OCI-M2 (cell line): ENCODE results near the gene KRT27.
"Not testable (repeated sequence)": the region's sequence is repeated elsewhere in the genome, so short reads cannot be mapped to it uniquely, and the experiment has no call there.

Source experiments
- DNase-seq: peaks from one replicate; lab custom pipeline; 2025; ENCODE audit not compliant: unreplicated experiment; lab: John Stamatoyannopoulos, UW

KRT27 gene

DNA sequence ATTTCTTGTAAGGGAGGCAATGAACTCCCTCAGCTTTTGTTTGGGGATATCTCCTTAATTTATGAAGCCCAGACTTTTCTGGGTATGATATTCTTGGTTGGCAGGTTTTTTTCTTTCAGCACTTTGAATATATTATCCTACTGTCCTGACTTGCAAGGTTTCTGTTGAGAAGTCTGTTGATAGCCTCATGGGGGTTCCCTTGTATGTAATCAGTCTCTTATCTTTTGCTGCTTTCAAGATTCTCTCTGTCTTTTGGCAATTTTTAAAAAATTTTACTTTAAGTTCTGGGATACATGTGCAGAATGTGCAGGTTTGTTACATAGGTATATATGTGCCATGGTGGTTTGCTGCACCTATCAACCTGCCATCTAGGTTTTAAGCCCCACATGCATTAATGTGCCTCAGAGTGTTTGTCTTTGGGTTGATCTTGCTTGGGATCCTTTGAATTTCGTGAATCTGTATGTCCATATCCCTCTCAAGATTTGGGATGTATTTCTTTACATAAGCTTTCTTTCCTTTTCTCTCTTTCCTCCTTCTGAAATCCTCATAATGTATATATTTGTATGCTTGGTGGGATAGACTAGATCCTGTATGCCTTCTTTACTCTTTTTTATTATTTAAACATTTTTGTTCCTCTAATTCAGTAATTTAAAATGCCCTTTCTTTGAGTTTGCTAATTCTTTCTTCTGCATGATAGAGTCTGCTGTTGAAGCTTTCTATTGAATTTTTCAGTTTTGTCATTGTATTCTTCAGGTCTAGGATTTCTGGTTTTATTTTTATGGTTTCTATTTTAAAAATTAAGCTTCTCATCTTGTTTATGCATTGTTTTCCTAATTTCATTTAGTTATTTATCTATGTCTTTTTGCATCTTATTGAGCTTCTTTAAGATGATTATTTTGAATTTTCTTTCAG is 22.0 kb downstream of the KRT27 start:
- DNase-seq = no peak

DNA sequence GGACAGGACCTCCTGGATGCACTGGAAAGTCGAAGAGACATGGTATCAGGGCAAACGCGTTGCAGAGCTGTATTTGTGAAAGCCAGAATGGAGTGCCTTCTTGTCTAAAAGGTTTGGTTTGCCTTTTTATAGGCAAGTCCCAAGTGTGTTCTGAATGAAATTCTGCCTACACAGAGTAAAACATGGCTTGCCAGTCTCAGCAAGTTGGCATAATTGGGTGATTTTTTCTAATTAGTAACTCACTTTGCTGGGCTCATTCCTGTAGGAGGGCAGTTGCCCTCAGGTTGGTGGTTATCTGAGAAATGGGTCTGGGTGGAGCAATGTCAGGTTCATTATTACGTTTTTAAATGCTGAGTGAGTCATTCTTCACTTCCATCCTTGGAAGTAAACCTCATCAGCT is 27.1 kb downstream of the KRT27 start, which contains the start of gene KRT25:
TSS of gene KRT25 (minus strand) at position 101 of the 400 bp plus-strand sequence. CDS start at position 41, 60 bp downstream.
- DNase-seq = no peak

DNA sequence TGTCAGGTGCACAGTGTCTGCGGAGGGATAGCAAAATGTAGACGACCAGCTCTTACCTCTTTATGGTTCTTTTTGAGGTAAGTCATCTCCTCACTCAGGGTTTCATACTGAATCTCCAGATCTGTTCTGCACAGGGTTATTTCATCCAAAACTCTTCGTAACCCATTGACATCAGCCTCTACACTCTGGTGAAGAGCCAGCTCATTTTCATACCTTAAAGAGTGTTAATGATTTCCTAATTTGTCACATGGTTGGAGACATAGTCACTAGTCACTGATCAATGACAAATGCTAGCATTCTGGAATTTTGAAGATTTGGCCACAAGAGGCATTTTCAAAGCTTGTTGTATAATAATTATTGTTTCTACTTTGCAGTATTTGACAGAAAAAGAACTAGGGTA is 28.5 kb downstream of the KRT27 start:
- DNase-seq = no peak

DNA sequence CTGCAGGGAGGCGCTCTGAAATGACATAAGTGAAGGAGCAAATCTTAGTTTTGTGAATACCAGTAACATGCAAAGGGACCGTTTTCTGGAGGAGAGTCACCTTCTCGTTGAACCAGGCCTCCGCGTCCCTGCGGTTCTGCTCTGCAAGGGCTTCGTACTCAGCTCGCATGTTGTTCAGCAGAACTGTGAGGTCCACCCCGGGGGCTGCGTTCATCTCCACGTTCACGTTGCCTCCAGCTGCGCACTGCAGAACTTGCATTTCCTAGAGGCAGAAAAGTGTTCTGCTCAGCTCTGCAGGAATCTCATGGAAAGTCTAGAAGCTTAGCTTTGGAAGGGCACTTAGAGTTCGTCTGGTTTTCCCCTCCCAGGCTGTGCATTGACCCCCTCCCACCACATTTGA is 31.3 kb downstream of the KRT27 start:
- DNase-seq = no peak

DNA sequence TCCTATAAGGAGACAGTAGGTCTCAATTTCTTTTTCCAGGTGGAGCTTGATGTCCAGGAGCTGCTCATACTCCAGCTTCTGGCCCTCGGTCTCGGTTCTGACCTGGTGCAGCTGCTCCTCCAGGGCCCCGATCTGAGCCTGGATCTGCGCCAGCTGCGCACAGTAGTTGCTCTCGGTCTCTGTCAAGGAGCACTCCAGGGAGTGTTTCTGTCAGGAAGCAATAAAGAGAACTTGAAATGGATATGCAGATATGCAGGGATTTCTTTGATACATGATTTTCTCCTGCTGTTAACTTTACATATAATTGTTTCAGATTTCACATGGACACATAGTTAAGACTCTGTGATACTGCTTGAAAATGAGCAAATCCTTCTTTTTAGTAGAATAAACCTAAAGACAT is 32.0 kb downstream of the KRT27 start:
- DNase-seq = no peak

DNA sequence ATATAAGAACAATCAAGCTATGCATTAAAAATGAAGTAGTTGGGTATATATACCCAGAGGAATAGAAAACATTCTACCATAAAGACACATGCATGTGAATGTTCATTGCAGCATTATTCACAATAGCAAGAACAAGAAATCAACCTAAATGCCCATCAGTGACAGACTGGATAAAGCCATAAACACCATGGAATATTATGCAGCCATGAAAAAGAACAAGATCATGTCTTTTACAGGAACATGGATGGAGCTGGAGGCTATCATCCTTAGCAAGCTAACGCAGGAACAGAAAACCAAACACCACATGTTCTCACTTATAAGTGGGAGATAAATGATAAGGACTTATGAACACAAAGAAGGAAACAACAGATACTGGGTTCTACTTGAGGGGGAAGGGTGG is 33.7 kb downstream of the KRT27 start:
- not testable (repeated sequence) for DNase-seq

DNA sequence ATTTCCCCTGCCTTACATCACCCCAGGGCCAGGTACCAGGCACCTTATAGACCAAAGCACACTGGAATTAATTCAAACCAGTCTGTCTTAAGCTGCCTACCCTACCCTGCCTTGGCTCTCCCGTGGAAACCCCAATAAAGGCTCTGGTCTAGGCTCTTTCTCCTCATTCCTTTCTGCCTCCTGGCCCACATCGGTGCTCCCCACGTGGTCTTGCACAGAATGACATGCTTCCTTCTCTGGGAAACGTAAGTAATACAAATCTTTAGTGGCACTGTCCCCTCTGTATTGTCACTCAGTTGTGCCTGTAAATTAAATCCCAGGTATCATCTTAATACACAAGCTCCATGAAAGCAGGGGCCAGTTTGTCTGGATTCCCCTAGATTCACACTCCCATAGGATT is 43.8 kb downstream of the KRT27 start:
- DNase-seq = no peak

DNA sequence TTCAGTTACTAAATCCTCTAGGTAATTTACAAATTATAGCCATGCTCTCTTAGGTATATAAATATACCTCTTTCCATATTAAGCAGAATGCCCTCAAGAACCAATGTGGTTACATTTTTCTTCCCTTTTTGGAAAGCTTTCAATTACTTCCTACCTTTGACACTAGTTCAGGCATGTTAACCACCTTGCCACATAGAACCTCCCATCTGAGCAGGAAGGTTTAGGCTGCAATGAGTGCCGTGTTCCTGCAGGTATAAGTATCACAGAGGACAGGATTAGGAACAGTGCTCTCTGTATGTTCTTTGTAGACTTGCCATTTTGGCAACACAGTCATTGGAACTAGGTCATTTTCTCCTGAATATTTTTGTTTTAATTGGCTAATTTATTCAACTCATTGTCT is 47.3 kb downstream of the KRT27 start:
- no peak for DNase-seq

DNA sequence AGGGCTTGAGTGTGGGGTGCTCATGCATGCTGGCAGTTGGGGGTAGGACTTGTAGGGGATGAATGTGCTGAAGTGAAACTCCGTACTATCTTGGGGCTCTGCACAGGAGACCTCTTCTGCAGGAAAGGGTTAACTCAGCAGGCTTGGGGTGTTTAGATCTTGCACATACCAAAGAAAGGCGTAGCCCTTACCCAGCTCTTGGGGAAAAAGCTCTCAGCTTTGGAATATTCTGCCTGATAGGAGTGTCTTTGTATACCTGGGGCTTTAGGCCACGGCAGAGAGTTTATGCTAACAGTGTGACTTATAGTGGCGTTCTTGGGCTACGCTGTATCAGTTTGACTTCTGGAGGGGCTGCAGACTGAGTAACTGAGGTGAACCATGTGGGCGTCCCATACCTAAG is 48.3 kb downstream of the KRT27 start:
- DNase-seq = no peak

DNA sequence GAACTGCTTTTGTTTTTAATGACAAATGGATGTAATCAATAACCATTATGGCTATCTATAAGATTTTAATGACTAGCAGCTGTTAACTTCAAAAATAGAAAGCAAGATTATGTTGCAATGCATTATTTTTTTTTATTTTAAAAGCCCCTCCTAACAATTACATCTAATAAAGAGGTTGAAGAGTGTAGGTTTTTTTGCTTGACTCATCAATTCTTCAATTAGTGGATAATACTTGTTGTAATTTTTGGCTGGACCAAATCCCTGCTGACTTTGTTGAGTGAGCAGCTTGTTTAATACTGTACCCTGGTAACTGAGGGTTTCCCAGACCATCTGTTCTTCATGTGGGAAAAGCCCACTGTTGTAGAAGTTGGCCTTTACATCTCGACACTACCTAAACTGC is 51.4 kb downstream of the KRT27 start:
- no peak for DNase-seq

DNA sequence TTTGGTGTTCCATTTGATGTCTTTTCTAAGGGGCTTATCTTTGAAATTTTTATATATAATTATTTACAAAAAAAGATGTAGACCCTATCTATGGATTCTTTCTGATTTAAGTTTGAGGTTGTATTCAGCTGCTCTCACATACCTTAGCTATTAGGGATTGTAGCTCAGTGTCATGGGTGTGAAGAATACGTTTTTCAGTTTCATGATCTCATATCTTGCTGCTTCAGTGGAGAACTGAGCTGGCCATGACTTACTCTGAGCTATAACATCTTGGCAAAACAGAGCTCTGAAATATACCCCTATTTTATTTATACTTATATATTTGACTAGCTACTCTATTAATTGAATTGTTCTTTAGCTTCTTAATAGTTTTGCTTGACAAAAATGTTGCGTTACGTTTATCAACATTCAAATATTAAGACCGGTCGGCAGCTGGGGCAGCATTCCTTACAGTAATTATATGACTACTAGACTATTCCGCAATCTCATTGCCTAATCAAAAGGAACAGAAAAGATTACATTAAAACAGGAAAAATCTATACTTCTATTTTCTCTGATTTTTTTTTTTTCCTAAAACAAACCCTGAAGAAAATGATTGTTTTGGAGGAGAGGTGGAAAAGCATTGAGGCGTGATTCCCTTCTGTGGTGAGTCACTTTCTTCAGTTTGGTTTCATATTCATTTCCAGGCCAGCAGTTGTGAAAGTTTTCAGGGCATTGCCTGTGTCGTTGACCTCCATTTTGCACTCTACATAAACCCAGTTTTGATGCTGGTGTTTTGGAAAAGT is 54.7 kb downstream of the KRT27 start:
- DNase-seq = no peak

DNA sequence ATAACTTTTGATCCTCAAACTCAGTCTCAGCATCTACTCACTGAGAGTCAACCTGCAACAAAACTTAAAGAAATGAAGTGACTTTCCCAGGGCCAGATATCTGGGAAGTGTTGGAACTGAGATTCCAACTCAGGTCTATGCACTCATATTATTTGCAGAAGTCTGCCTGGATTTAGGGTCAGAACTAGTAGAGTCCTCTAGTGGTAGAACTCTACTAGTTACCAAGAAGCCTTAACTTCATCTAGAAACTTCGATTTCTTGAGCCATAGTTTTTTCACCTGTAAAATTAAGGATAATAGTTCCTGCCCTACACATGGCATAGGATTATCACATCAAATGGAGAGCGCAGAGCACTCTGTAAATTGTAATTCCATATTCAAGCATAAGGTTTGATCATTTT is 55.4 kb downstream of the KRT27 start:
- no peak for DNase-seq
